Cardiac muscle cell (in vitro differentiated cells and primary cell): ENCODE measurements around the gene SLC35G6. TPM values are rescaled to one million over a fixed set of nuclear protein-coding genes. Genes with fewer than 3 reads are reported as not detected.
A peak's percentile ranks its signal among the peaks of the same experiment; 100 is the strongest.

Source experiments
- DNase-seq, 2 donors: peaks; one replicate each; pipeline versions ENCODE4 v3.0.0 to v3.0.0-alpha.2; 2010 to 2017; ENCODE audit warnings: low read depth in 1 of 2, low spot score in 1 of 2
- H3K27ac ChIP-seq: fragments of 200-600 bp; sonication (generic); 2 replicates; pipeline ENCODE4 v1.5.1; 2016
- H3K27me3 ChIP-seq: fragments of 200-600 bp; sonication (generic); 2 replicates; pipeline ENCODE4 v1.6.0; 2016; ENCODE audit warnings: control low read depth
- H3K36me3 ChIP-seq: fragments of 200-600 bp; sonication (generic); 2 replicates; pipeline ENCODE4 v1.5.1; 2016; ENCODE audit warnings: control low read depth
- H3K4me1 ChIP-seq: fragments of 200-600 bp; sonication (generic); 2 replicates; pipeline ENCODE4 v1.8.1; 2017; ENCODE audit warnings: low read depth, mild to moderate bottlenecking, mixed run types
- H3K4me3 ChIP-seq: fragments of 200-600 bp; sonication (generic); 2 replicates; pipeline ENCODE4 v1.5.1; 2016; ENCODE audit warnings: mild to moderate bottlenecking
- H3K9me3 ChIP-seq: fragments of 200-600 bp; sonication (generic); 2 replicates; pipeline ENCODE4 v1.5.1; 2017; ENCODE audit warnings: low read depth, mild to moderate bottlenecking, control low read depth
- polyA plus RNA-seq: library from polyadenylated mRNA; unstranded; fragments of >200 nt; fragmentation: Nextera tagmentation; extraction: Ambion mirVana; gene quantifications from 2 replicates; pipeline ENCODE4 v1.2.1, GENCODE V29; 2016
- total RNA-seq: library from RNA; depleted of rRNA; stranded (reverse); fragments of >200 nt; gene quantifications from 2 replicates; pipeline ENCODE4 v1.2.3, GENCODE V29; 2016
- TF ChIP-seq, protein P1 (sequence below): IDR thresholded peaks from 2 replicates; pipeline ENCODE4 v1.5.1; 2012; ENCODE audit warnings: low read depth, mild to moderate bottlenecking, low read length

SLC35G6 gene
- total and polyA plus RNA-seq, 2 experiments from 2014 or later: 1.9 TPM; not detected in 1

- no peaks in the 10 kb centered on the region for H3K9me3 ChIP-seq
- peaks cover 30% of the 10 kb centered on the region for H3K4me1 ChIP-seq
- H3K4me3 ChIP-seq: no peak overlapping the region
- peak overlapping the region; percentile 95 for H3K27ac ChIP-seq
- TF ChIP-seq, protein P1, sequence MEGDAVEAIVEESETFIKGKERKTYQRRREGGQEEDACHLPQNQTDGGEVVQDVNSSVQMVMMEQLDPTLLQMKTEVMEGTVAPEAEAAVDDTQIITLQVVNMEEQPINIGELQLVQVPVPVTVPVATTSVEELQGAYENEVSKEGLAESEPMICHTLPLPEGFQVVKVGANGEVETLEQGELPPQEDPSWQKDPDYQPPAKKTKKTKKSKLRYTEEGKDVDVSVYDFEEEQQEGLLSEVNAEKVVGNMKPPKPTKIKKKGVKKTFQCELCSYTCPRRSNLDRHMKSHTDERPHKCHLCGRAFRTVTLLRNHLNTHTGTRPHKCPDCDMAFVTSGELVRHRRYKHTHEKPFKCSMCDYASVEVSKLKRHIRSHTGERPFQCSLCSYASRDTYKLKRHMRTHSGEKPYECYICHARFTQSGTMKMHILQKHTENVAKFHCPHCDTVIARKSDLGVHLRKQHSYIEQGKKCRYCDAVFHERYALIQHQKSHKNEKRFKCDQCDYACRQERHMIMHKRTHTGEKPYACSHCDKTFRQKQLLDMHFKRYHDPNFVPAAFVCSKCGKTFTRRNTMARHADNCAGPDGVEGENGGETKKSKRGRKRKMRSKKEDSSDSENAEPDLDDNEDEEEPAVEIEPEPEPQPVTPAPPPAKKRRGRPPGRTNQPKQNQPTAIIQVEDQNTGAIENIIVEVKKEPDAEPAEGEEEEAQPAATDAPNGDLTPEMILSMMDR: no peak
- no peak for DNase-seq
- no peaks in the 10 kb centered on the region for H3K36me3 ChIP-seq
- no peaks in the 10 kb centered on the region for H3K27me3 ChIP-seq
Measured at GRCh38 chr17:7475764-7476422, 5.4 kb upstream of the SLC35G6 start.

DNA sequence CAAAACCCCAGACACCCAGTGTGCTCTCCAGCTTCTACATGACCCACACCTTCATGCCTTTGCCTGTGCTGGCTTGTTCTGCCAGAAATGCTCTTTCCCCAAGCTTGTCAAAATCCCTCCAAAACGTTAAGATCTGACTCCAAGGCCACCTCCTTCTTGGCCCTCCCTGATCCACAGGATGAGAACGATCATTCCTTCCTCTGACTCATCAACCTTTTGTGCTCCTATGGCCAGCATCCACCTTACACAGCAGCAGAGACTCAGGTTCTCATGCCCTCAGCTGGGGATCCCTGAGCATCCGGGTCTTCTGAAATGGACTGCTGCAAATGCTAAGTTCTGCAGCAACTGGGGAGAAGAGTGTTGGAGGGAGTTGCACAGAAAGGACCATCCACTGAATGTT lies 4.8 kb upstream of the SLC35G6 start:
- TF ChIP-seq, protein P1: no peak
- Histone ChIP-seq H3K9me3 (no peaks in the 10 kb centered on the region), H3K4me3 (no peak overlapping the region), H3K27ac (peak overlapping the region; percentile 95), H3K4me1 (peaks cover 33% of the 10 kb centered on the region), H3K36me3 (no peaks in the 10 kb centered on the region), H3K27me3 (no peaks in the 10 kb centered on the region)
- DNase-seq: no peak

- Histone ChIP-seq H3K27me3 (no peaks in the 10 kb centered on the region), H3K4me1 (peaks cover 33% of the 10 kb centered on the region), H3K27ac (peak overlapping the region; percentile 95), H3K36me3 (no peaks in the 10 kb centered on the region), H3K9me3 (no peaks in the 10 kb centered on the region), H3K4me3 (no peak overlapping the region)
- TF ChIP-seq, protein P1: no peak
- DNase-seq: no peak
Measured at GRCh38 chr17:7476951-7477350, 4.3 kb upstream of the SLC35G6 start.

- Histone ChIP-seq H3K4me3 (peak overlapping the region; percentile 69), H3K27ac (peak overlapping the region; percentile 95), H3K4me1 (peaks cover 33% of the 10 kb centered on the region), H3K36me3 (no peaks in the 10 kb centered on the region), H3K27me3 (no peaks in the 10 kb centered on the region), H3K9me3 (no peaks in the 10 kb centered on the region)
- DNase-seq: peak; percentile 70 to 84
- TF ChIP-seq, protein P1: no peak
Measured at GRCh38 chr17:7477392-7478275, 3.6 kb upstream of the SLC35G6 start.

DNA sequence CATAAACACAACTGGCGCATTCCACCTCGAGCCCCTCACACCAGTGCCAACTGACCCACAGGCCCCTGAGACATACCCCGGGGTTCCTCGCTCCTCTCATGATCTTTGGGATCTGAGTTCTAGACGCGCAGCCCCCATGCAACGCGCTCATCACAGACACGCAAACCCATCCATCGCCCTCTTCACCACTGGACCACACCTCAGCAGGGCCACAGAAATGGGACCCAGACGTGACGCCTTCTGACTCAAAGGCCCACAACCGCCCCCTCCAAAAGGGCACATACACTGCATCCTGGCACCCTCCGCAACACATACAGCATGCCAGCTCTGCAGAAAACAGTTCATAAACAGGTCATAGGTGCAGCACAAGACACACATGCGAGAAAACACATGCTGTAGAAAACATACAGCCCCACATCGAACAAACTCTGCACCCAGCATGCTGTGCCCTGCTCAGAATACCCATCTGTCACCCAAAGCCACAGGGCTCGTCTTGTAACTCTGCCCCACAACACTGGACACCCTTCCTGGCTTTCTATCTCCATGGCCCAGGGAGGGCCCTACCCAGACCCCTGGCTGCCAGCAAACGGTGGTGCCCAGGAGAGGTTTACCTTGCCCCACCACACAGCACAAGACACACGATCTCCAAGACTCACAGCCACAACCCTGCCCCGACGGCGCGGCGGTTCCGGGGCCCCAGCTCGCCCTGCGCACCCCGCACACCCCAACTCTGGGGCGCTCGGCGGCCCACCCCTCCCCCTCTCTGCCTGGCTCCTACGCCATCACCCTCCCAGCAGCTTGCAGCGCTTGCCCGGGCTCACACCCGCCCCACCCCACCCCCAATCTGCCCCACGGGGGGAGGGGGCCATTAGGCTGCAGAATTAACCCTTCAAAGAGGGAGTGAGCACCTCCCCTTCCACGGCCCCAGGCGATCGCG lies 2.7 kb upstream of the SLC35G6 start:
- peak overlapping the region; percentile 69 for H3K4me3 ChIP-seq
- H3K9me3 ChIP-seq: no peaks in the 10 kb centered on the region
- peaks cover 37% of the 10 kb centered on the region for H3K4me1 ChIP-seq
- H3K36me3 ChIP-seq: no peaks in the 10 kb centered on the region
- TF ChIP-seq, protein P1: no peak
- H3K27me3 ChIP-seq: no peaks in the 10 kb centered on the region
- peak; percentile 33 to 43 for DNase-seq
- peak overlapping the region; percentile 95 for H3K27ac ChIP-seq
